Measurements from ENCODE around the gene PTCRA.

- TF ChIP-seq PATZ1 (CRISPR knock-in tag; IDR thresholded peaks at IDR 0.05; ENCODE audit: borderline replicate concordance) (no peak), ESRRG (CRISPR knock-in tag; IDR thresholded peaks at IDR 0.05) (no peak), TOX (CRISPR knock-in tag; IDR thresholded peaks at IDR 0.05; ENCODE audit: borderline replicate concordance) (no peak), ARNTL (CRISPR knock-in tag; IDR thresholded peaks at IDR 0.05; ENCODE audit: borderline replicate concordance, low read depth) (no peak), POU6F1 (CRISPR knock-in tag; IDR thresholded peaks at IDR 0.05; ENCODE audit: borderline replicate concordance, low read depth) (no peak), ZNF8 (CRISPR knock-in tag; IDR thresholded peaks at IDR 0.05) (no peak), ZNF565 (CRISPR knock-in tag; conservative IDR thresholded peaks at IDR 0.05; ENCODE audit: low read depth) (no peak), ZFP30 (CRISPR knock-in tag; IDR thresholded peaks at IDR 0.05) (no peak)
Measured at GRCh38 chr6:42947950-42948349, 32.1 kb downstream of the PTCRA start.
